ENCODE data around the gene NDEL1.

Gene NDEL1

DNA sequence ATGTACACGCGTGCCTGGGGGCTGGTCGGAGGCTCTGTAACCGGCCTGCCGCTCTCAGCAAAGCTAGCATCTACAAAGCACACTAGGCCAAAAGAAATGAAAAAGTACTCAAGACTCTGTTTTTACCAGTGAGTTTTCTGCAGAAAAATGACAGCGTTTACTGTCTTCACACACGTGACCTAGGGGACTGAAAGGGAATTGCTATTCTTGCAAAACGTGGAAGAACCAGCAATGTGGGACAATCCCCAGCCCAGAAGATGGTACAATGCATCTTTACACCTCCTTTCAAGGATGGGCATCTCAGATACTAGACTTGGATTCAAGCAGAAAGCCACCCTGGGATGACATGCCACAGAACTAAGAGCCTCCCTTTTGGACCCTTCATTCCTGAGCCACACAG, 41.5 kb downstream of the NDEL1 start:
- DNase-seq (ENCODE audit: extremely low read depth in 1 of 2, low read depth in 1 of 2): no peak

DNA sequence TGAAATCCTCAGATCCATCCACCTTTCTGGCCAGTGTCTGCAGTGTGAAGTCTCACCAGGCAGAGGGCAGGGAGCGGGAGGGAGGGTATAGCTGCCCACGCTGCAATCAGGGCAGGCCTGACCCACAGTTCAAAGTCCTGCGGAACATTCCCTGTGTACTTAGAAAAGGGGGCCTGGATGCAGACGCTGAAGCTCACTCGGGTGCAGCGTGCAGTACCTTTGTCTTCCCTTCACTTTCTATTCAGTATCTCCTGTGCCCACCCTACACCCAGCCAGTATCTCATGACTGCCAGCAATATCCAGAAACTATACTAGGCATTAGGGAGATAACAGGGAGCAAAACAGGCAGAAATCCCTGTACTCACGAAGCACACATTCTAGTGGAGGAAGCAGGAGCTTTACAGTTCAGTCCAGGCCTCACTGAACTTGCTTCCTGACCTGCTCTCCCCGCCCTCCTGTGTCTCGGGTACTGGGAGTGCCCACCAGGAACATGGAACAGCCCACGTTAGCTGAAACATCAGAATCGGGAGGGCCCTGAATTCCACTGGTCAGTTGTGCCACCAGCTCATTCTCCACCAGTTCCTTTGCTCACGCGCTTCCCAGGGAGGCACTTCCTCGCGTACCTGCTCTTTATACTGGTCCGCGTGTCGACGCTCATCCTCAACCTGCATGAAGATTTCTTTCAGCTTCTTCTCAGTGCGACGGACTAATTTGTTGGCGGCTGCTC, 42.2 kb downstream of the NDEL1 start:
- no peak for DNase-seq (ENCODE audit: extremely low read depth in 1 of 2, low read depth in 1 of 2)

DNA sequence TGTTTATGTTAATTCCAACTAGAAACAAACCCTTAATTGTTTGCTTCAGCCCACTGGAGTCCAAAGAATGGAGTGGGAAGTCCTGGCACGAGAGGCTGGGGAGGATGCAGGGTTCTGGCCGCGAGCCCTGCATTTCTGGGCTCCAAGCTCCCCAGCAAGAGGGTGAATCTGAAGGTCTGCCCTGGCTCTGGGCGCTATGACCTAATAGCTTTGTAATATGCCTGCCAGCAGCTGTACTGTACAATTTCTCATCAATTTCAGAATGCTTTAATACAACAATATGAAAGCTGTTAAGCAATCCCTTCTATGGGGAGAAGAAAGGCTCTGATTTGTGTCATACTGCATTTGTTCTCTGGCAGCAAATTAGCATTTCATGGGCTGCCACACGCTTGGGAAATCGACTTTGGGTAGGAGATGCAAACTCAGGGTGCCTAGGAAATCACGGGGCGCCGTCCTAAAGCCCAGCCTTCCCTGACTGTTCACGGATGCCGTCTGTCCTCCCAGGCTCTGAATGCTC, 43.8 kb downstream of the NDEL1 start:
- no peak for DNase-seq (ENCODE audit: extremely low read depth in 1 of 2, low read depth in 1 of 2)

DNA sequence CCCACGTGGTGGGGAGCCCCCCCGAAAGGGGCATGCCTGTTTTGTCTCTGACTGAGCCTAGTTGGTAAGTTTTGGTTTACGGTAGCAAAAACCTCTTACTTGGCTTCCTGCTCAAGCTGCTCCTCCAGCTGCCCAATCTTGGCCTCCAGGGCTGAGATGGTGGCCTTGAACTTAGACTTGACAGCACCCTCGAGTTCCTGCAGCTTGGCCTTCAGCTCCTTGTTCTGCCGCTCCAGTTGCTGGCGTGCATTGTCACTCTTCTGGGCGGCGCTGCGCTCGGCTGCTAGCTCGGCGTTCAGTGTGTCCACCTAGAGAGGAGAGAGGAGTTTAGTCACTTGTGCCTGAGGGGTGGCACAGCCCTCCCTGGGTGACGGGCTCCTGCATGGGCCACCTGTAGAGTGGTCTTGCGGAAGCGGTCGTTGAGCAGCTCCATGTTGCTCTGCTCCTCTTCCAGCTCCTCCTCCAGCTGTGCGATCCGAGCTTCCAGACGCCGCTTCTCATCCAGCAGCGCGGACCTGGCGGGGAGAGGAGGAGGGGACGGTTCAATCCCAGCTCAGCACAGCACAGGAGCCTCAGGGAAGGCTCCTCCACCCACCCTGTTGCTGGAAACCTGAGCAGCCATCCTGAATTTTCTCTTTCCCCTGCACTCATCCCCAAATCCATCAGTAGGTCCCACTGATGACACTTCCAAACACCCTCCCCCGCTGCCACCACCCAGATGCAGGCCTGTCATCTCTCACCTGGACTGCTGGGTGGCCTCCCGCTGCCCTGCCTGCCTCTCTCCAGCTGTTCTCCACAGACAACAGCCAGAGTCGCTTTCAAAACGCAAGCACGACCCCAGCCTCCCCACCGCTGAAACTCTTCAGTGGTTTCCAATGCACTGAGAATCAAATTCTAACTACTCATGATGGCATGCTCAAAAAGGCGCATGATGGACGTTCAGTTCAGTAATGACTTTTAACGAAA, 44.6 kb downstream of the NDEL1 start:
- DNase-seq (ENCODE audit: extremely low read depth in 1 of 2, low read depth in 1 of 2): no peak

DNA sequence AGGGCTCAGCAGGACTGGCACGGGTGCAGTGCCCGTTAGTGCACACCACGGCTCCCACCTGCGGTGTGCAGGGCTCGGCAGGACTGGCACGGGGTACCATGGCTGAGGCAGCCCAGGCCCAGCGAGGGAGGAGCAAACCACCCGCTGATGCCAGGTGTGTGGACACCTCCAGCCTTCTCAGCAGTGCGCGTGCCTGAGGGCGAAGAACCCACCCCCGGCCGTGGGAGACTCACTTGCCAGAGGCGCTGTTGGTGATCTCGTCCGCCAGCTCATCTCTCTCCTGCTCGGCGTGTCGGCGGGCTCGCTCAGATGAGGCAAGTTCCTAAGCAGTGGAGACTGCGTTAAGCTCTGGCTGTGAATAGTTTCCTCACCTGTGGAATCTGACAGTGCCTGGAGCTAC, 45.4 kb downstream of the NDEL1 start:
- peak in 1 of 2 donors; percentile 3 for DNase-seq (ENCODE audit: extremely low read depth in 1 of 2, low read depth in 1 of 2)

DNA sequence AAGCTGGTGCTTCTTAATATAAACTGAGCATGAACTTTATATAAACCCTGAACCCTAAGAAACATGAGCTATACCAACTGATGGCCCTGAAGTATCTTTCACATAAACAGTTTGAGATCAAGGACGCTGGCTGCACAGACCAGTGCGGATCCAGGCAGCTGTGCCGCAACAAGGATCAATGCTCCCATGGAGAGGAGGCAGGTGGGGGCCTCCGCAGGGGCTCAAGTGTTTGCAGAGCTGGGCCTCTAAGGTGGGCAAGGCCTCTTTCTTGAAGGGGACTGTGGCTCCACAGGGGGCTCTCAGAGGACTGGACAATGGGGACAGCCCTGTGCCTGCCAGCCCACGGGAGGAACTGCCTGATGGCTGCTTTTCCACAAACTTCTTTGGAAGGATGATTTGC, 46.0 kb downstream of the NDEL1 start:
- no peak for DNase-seq (ENCODE audit: extremely low read depth in 1 of 2, low read depth in 1 of 2)

DNA sequence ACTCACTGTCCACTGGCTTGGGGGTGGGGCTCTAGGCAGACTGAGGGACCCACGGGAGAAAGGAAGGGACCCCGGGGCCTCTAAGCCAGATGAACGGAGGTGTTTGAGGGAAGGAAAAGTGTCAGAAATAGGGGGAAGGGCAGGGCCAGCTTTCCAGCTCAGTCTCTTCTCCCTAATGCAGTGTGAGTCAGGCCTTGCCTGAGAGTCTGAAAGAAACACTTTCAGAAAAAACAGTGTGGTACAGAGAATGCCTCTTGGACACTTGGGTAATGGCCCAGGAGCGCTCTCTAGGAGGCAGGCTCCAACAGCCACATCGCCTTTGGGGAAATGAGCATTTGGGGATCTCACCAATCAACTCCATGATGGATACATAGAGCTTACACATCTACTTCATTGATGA, 46.9 kb downstream of the NDEL1 start:
- no peak for DNase-seq (ENCODE audit: extremely low read depth in 1 of 2, low read depth in 1 of 2)

DNA sequence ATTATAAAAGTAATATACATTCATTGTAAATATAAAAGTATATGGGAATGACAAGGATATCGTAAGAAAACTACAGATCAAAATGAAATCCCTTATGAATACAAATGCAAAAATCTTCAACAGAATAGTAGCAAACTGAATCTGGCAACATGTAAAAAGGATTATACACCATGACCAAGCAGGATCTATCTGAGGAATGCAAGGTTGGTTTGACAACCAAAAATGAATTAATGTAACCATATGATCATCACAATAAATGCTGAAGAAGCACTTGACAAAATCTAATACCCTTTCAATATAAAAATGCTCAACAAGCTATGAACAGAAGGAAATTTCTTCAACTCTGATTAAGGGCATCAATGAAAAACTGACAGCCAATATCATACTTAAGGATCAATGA, 48.8 kb downstream of the NDEL1 start:
- no peak for DNase-seq (ENCODE audit: extremely low read depth in 1 of 2, low read depth in 1 of 2)

DNA sequence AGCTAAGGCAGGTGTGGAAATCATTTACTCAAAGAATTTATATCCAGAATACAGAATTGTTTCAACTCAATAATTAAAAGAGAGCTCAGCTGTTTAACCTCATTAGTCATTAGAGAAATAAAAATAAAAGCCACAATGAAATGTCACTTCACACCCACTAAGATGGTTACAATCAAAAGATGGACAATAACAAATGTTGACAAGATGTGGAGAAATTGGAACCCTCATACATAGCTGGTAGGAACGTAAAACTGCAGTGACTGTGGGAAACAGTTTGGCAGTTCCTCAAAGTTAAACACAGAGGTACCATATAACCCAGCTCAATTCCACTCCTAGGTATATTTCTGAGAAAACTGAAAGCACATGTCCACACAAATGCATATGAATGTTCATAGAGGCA, 49.8 kb downstream of the NDEL1 start:
- no peak for DNase-seq (ENCODE audit: extremely low read depth in 1 of 2, low read depth in 1 of 2)

DNA sequence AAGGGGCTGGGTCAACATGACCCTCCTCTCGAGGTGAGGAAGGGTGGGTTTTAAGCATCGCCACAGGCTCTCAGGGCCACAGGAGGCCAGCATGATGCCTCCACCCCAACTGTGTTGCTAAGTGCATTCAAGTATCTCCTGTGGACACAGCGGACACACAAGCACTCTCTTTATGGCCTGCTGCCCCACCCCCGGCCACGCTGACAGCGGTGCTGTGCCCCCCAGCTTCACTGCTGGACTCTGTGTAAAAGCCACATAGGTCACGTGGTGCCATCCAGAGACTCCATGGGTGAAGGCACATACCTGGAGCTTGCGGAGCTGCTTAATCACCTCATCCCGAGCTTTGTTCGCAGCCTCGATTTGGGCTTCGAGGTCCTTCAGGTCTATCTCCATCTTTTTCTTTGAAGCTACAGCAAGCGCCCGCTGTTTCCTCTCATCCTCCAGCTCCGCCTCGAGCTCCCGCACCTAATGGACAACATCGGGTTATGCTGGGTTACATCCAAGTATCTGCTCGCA, 51.5 kb downstream of the NDEL1 start:
- no peak for DNase-seq (ENCODE audit: extremely low read depth in 1 of 2, low read depth in 1 of 2)

DNA sequence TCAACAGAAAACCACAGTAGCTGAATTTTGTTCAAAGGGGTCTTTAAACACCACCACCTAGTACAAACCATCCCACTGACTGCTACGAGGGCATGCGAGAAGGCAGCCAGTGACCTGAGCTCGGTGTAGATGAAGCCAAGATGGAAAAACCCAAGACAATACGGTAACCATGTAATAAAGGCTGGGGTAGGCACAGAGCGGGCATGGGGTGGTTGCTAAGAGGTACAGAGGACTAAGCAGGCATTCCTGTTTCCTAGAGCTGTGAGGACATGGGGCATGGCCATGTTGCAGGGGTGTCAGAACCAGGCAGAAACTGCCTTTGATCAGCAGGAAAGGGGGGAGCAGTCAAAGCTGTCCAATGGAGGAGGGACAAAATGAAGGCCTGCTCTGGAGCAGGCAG, 52.1 kb downstream of the NDEL1 start:
- DNase-seq (ENCODE audit: extremely low read depth in 1 of 2, low read depth in 1 of 2): no peak

DNA sequence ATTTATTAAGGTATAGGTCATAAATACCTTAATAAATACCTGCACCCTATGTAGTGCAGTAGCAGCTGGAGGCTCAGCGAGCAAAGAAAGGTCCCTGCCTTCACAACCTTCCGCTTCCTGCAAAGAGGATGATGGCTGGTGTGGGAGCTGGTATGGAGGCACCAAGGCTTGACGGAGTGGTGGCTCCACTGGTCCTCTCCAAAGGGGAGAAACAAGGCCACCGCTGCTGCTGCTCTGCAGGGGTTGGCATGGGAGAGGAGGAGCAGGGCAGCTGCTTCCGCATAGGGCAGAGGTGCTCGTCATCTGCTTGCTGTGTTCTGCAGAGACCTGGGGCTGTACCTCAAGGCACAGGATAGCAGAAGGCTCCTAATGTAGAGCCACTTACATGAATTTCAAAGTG, 52.8 kb downstream of the NDEL1 start:
- no peak for DNase-seq (ENCODE audit: extremely low read depth in 1 of 2, low read depth in 1 of 2)

DNA sequence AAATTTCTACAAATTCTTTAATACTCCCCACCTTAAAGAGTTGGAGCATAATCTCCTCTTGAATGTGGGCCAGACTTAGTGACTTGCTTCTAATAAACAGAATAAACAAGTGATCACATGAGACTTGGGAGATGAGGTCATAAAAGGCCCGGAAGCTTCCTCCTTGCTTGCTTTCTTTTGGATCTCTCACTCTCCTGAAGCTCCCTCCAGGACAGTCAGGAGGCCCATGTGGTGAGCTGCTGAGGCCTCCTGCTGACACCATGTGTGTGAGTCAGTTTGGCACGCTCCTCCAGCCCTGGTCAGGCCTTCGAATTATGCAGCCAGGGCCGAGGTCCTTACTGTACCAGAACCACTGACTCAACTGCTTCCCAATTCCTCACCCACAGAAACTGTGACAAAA, 53.2 kb downstream of the NDEL1 start:
- DNase-seq (ENCODE audit: extremely low read depth in 1 of 2, low read depth in 1 of 2): no peak

DNA sequence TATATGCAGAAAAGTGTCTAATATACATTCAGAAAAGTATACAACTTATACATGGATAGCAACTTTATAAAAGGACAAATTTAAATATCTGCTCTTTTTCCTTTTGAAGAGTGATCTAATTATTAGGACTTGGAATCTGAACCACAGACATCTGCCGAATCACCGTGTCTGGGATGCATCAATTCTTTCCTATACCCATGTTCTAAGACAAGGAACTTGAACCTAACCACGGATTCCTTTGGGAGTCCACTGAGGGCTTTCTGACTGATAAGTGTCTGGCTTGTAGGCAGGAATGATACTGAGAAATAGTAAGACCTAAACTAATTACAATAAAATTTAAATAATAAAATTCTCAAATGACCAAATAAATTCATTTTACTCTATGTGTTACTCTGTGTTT, 54.2 kb downstream of the NDEL1 start:
- no peak for DNase-seq (ENCODE audit: extremely low read depth in 1 of 2, low read depth in 1 of 2)

DNA sequence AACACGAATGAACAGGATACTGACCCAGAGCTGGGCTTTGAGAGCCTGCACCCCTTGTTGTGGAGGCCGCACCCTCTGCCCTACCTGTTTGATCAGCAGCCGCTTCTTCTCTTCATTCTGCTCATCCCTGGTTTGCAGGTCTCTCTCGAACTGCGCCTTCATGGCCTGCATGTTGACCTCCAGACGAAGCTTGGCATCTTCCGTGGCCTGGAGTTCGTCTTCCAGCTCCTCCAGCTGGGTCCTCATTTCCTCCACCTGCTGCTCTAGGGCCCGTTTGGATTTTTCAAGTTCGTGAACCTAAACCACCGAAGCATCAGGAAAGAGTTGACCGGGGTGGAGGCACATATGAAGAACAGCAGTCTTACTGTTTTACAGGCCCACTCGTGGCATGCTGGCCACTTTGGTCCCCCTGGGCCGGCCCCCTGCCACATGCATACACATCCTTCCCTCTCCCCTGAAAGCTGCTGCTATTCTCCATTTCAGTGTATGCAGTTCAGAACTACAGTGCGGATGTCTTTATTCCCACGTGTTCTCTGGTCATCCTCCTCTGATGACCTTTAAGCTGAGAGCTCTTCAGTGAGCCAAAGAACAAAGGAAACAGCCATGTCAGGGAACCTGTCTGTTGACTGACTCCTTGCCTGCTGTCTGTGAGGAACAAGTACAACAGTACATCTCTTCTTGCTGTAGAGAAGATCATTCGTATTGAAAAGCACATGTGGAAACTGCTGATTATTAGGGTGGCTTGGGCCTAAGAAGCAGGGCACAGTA, 54.8 kb downstream of the NDEL1 start:
- DNase-seq (ENCODE audit: extremely low read depth in 1 of 2, low read depth in 1 of 2): no peak

DNA sequence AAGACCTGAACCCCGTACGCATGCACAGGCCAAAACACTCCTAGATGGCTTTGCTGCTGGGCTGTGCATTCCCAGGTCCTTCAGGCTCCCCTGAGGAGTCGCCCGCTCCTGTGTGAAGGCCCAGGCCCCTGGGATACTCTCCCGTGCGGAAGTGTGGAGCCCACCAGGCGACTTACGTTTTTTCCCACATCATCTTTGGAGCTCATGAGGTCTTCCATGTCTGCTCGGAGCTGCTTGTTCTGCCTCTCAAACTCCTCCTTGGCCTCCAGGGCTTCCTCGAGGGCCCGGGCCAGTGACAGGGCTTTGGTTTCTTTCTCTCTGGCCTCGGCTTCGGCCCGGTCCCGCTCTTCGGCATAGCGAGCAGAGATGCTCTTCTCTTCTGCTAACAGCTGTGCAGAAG, 56.4 kb downstream of the NDEL1 start:
- no peak for DNase-seq (ENCODE audit: extremely low read depth in 1 of 2, low read depth in 1 of 2)

DNA sequence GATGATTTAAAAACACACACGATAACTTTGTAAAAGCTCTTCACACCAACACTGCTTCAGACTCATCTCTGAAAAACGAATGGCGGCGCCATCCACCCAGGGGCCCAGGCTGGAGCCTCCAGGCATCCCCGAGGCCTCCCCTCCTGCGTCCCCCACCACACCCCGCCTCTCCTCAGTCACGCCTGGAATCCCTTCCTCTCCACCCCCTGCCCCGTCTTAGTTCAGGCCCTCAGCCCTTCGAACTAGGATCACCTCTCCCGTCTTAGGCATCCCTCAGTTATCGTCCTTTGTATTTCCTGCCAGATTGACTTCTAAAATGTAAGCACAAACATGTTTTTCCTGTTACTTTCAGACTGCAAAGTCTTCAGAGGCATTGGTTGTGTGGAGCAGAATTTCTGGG, 58.3 kb downstream of the NDEL1 start:
- DNase-seq (ENCODE audit: extremely low read depth in 1 of 2, low read depth in 1 of 2): no peak

DNA sequence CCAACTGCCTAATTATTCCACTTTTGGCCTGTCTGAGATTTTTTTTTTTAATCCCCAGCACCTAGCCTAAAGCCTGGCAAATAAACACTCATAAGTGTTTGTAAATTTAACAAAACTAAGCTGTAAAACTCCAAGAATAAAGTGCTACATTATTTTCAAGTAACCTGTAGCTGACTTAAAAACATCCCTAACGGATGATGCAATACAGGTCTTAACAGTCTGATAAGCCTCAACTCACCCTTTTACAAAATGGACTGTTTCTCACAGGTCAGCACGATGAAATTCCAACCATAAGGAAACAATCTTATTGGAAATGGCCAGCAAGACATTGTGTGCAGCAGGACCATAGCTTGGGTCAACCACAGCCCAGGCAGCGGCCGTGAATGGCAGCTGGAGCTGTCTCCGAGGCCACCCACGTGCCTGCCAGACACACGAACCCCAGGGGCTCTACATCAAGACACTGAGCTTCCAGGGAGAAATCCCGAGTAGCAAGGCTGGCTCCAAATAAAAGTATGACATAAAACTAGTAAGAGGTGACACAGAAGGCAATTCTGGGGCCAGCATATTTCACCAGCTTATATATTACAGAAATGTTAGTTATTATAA, 58.9 kb downstream of the NDEL1 start:
- DNase-seq (ENCODE audit: extremely low read depth in 1 of 2, low read depth in 1 of 2): no peak

DNA sequence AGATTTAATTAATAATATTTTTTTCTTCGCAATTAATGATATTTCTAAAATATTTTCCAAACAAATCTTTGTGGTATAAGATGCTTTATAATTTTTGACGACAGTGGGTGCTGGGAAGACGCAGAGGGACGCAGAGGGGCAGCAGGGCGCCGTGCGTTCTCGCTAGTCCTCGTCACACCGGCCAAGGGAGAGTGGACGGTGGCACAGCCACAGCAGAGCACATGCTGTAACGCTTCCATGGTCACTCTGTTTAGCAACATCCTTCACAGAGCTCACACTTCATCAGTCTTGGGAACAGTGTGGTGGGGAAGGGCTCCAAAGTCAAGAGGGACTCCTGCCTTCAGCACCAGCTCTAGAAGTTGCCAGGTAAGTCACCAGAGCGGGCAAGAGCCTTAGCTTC, 60.4 kb downstream of the NDEL1 start:
- no peak for DNase-seq (ENCODE audit: extremely low read depth in 1 of 2, low read depth in 1 of 2)

DNA sequence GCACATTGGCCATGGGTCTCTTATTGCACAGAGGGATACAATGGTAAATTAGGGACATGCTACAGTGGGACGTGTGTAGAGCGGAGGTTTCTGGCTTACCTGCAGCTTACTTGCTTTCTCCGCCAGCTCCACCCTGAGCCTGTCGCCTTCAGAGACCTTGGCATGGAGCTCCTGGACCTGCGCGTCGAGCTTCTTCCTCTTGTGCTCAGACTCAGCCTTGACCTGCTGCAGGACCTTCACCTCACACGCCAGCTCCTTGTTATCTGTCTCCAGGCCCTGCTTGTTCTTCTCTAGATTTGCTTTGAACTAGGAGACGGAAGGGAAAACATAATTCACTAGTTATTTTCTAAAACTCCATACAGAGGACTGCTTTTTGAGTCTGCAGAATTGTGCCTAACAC, 63.5 kb downstream of the NDEL1 start:
- no peak for DNase-seq (ENCODE audit: extremely low read depth in 1 of 2, low read depth in 1 of 2)

DNA sequence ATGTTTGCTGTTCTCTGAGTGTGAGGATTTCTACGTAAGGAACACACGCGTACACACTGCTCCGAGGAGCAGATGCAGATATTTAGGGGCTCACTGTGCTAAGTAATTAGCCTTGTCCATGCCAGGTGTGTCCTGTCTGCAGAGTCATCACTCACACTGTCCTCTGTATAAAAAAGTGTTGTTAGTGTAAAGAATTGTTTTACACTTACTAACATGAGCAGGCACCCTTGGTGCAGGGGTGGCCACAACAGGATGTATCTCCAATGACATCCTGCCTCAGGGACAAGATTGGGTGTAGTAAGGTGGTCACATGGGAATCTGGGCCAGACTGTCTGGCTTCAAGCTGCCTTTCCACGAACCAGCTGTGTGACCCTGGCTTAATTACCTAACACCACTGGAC, 63.9 kb downstream of the NDEL1 start:
- no peak for DNase-seq (ENCODE audit: extremely low read depth in 1 of 2, low read depth in 1 of 2)

Data from stimulated activated CD8-positive, alpha-beta memory T cell treated with anti-CD3 and anti-CD28 coated beads, Interleukin-7, amount 100 ng/mL, for 48 hours (primary cell).